HG03378 (cell line): Measurements from ENCODE around the gene RBM17.
"Not testable (repeated sequence)": the region's sequence is repeated elsewhere in the genome, so short reads cannot be mapped to it uniquely, and the experiment has no call there.

ENCODE experiments used
- ATAC-seq: cut with Tn5 transposase; IDR thresholded peaks from one replicate; pipeline ENCODE4 v1.9.1; 2021; ENCODE audit warnings: mild to moderate bottlenecking, moderate library complexity; ENCODE audit not compliant: unreplicated experiment

RBM17 gene

GRCh38 chr10:6151087-6151977 lies 62.5 kb downstream of the RBM17 start:
- ATAC-seq, result peak; percentile 72

GRCh38 chr10:6153845-6154244 lies 65.0 kb downstream of the RBM17 start:
- no peak for ATAC-seq

- ATAC-seq, result no peak
Measured at GRCh38 chr10:6154566-6154965, 65.7 kb downstream of the RBM17 start.

GRCh38 chr10:6158276-6158675 lies 69.4 kb downstream of the RBM17 start:
- no peak for ATAC-seq

GRCh38 chr10:6161921-6162320 lies 73.1 kb downstream of the RBM17 start:
- ATAC-seq, result no peak

GRCh38 chr10:6162589-6163356 lies 73.9 kb downstream of the RBM17 start:
- ATAC-seq, result no peak

GRCh38 chr10:6163364-6164270 lies 74.8 kb downstream of the RBM17 start:
- ATAC-seq, result peak; percentile 54

GRCh38 chr10:6164271-6165095 lies 75.6 kb downstream of the RBM17 start:
- ATAC-seq, result peak; percentile 20

GRCh38 chr10:6165221-6165725 lies 76.4 kb downstream of the RBM17 start:
- ATAC-seq, result no peak

- not testable (repeated sequence) for ATAC-seq
Measured at GRCh38 chr10:6165933-6166332, 77.1 kb downstream of the RBM17 start.
